Lower leg skin (tissue), 3 donors: Measurements from ENCODE around the gene FAM162A.

ENCODE experiments used
- POLR2A ChIP-seq, 2 donors: fragments of 450-650 bp; IDR thresholded peaks; one replicate each; pipeline ENCODE4 v1.6.1; 2016 to 2017; ENCODE audit warnings: antibody characterized with exemption in 2 of 2, mild to moderate bottlenecking in 1 of 2, moderate library complexity in 1 of 2
- TF ChIP-seq, protein P1 (sequence below), 3 donors: fragments of 450-650 bp; IDR thresholded peaks; one replicate each; pipeline ENCODE4 v1.5.1; 2016; ENCODE audit warnings: antibody characterized with exemption in 3 of 3, mild to moderate bottlenecking in 3 of 3, moderate library complexity in 2 of 3

DNA sequence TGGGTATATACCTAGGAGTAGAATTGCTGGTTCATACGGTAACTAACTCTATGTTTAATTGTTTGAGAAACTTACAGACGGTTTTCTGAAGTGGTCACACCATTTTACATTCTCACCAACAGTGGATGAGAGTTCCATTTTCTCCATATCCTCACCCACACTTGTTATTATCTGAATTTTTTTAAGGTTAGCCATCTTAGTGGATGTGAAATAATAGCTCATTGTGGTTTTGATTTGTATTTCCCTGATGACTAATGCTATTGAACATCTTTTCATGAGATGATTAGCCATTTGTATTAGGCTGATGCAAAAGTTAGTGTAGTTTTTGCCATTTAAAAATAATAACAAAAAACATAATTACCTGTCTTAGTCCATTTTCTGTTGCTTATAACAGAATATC lies 40.3 kb upstream of the FAM162A start:
- no peak for TF ChIP-seq POLR2A (IDR thresholded peaks at IDR 0.05)
- TF ChIP-seq, protein P1, sequence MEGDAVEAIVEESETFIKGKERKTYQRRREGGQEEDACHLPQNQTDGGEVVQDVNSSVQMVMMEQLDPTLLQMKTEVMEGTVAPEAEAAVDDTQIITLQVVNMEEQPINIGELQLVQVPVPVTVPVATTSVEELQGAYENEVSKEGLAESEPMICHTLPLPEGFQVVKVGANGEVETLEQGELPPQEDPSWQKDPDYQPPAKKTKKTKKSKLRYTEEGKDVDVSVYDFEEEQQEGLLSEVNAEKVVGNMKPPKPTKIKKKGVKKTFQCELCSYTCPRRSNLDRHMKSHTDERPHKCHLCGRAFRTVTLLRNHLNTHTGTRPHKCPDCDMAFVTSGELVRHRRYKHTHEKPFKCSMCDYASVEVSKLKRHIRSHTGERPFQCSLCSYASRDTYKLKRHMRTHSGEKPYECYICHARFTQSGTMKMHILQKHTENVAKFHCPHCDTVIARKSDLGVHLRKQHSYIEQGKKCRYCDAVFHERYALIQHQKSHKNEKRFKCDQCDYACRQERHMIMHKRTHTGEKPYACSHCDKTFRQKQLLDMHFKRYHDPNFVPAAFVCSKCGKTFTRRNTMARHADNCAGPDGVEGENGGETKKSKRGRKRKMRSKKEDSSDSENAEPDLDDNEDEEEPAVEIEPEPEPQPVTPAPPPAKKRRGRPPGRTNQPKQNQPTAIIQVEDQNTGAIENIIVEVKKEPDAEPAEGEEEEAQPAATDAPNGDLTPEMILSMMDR (IDR thresholded peaks at IDR 0.05), result no peak
